ENCODE results near the gene GPC6. TPM values are rescaled to one million over a fixed set of nuclear protein-coding genes. Genes with fewer than 3 reads are reported as not detected.

GPC6 gene
- polyA plus RNA-seq, 2 donors, result 0.16 to 0.22 TPM

DNA sequence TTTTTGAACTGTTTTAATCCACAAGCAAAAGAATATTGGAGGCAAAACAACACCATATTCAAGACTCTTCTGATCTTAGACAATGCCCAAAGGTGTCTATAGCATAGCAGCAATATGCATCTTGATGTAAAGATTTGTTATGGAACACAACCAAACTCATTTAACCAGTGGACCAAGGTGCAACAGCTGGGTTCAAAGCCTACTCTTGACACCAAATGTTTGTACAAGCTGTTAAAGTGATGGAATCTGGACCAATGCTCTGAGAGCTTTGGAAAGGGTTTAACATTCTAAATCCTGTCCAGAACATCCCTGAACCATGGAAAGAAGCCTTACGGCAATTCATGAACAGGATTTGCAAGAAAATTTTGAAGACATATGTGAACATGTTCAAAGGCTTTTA is 520.0 kb downstream of the GPC6 start:
- Histone ChIP-seq H3K9me3 (ENCODE audit: control insufficient read depth in 2 of 2, insufficient read depth in 1 of 2, low read depth in 1 of 2, low read length in 1 of 2) (no peaks in the 10 kb centered on the region), H3K27ac (ENCODE audit: low read depth in 2 of 2, low read length in 1 of 2) (no peak overlapping the region), H3K4me1 (ENCODE audit: control insufficient read depth in 2 of 2, insufficient read depth in 2 of 2, low read length in 1 of 2) (no peaks in the 10 kb centered on the region), H3K36me3 (ENCODE audit: control insufficient read depth in 2 of 2, insufficient read depth in 2 of 2, low read length in 1 of 2) (no peaks in the 10 kb centered on the region), H3K27me3 (ENCODE audit: control insufficient read depth in 1 of 2, insufficient read depth in 2 of 2, low read length in 2 of 2) (no peaks in the 10 kb centered on the region), H3K4me3 (ENCODE audit: low read depth in 1 of 2, low read length in 2 of 2) (no peak overlapping the region)
- WGBS, 2 donors, result 58 to 78% methylated on average over 1 of the region's 1 CpG

DNA sequence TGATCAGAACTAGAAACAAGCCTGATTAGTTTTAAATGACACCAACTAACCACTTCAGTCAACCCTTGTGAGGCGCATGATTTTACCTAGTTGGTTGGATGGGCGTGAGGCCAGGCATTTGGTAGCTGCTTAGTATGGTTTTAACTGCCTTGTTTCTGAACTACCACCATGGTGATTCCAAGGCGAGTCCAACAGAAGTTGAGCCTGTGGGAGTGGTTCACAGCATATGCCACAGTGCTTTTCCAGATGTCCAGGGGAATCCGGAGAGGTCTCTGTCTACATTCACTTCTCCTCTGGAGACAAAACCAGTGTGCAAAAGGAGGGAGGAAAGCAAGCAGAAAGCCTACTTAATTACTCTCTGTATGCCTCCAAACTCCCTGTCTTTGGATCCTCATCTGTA is 524.1 kb downstream of the GPC6 start:
- H3K4me3 ChIP-seq (ENCODE audit: low read depth in 1 of 2, low read length in 2 of 2), result no peak overlapping the region
- H3K9me3 ChIP-seq (ENCODE audit: control insufficient read depth in 2 of 2, insufficient read depth in 1 of 2, low read depth in 1 of 2, low read length in 1 of 2), result no peaks in the 10 kb centered on the region
- no peaks in the 10 kb centered on the region for H3K4me1 ChIP-seq (ENCODE audit: control insufficient read depth in 2 of 2, insufficient read depth in 2 of 2, low read length in 1 of 2)
- H3K36me3 ChIP-seq (ENCODE audit: control insufficient read depth in 2 of 2, insufficient read depth in 2 of 2, low read length in 1 of 2), result no peaks in the 10 kb centered on the region
- H3K27ac ChIP-seq (ENCODE audit: low read depth in 2 of 2, low read length in 1 of 2), result no peak overlapping the region
- WGBS, 2 donors, result 89 to 93% methylated on average over 4 of the region's 4 CpGs
- H3K27me3 ChIP-seq (ENCODE audit: control insufficient read depth in 1 of 2, insufficient read depth in 2 of 2, low read length in 2 of 2), result no peaks in the 10 kb centered on the region

DNA sequence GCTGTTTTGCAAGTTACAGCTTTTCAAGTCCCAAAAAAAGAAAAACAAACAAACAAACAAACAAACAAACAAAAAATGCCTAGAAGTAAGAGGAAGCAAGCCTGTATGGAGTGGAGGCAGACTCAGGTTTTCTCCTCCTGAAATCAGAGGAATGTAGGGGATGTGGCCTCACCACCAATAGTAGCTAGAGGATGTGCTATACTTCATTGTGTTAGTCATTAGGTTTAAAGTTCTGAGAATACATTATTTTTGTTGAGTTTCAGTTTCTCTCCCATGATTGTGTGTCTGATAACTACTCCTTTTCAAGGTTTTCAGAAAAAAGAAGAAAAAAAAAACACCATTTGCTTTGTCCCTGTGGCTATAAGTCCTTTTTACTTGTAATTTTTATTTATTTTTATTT is 524.5 kb downstream of the GPC6 start:
- no peak overlapping the region for H3K27ac ChIP-seq (ENCODE audit: low read depth in 2 of 2, low read length in 1 of 2)
- H3K36me3 ChIP-seq (ENCODE audit: control insufficient read depth in 2 of 2, insufficient read depth in 2 of 2, low read length in 1 of 2), result no peaks in the 10 kb centered on the region
- H3K27me3 ChIP-seq (ENCODE audit: control insufficient read depth in 1 of 2, insufficient read depth in 2 of 2, low read length in 2 of 2), result no peaks in the 10 kb centered on the region
- H3K4me1 ChIP-seq (ENCODE audit: control insufficient read depth in 2 of 2, insufficient read depth in 2 of 2, low read length in 1 of 2), result no peaks in the 10 kb centered on the region
- H3K4me3 ChIP-seq (ENCODE audit: low read depth in 1 of 2, low read length in 2 of 2), result no peak overlapping the region
- H3K9me3 ChIP-seq (ENCODE audit: control insufficient read depth in 2 of 2, insufficient read depth in 1 of 2, low read depth in 1 of 2, low read length in 1 of 2), result no peaks in the 10 kb centered on the region

DNA sequence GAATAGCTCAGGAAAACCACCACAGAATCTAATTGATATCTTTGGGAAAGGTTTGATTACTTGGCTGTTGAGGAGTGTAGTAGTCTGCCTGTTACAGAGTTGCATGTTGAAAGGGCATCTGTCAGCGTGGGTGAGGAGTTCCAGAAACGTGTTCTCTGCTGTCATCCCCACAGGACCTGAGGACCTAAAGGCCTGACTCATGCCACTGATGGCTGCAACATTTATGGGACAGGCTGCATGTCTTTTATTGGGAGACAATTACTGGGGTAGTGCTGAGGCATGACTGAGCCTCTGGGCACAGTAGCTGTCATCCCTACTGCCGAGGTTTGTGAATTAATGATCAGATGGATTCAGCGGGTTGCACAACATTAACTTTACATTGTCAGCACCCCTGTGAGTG is 525.9 kb downstream of the GPC6 start:
- H3K27me3 ChIP-seq (ENCODE audit: control insufficient read depth in 1 of 2, insufficient read depth in 2 of 2, low read length in 2 of 2), result no peaks in the 10 kb centered on the region
- H3K9me3 ChIP-seq (ENCODE audit: control insufficient read depth in 2 of 2, insufficient read depth in 1 of 2, low read depth in 1 of 2, low read length in 1 of 2), result no peaks in the 10 kb centered on the region
- 51 to 63% methylated on average over 4 of the region's 4 CpGs for WGBS, 2 donors
- no peaks in the 10 kb centered on the region for H3K4me1 ChIP-seq (ENCODE audit: control insufficient read depth in 2 of 2, insufficient read depth in 2 of 2, low read length in 1 of 2)
- H3K27ac ChIP-seq (ENCODE audit: low read depth in 2 of 2, low read length in 1 of 2), result no peak overlapping the region
- no peak overlapping the region for H3K4me3 ChIP-seq (ENCODE audit: low read depth in 1 of 2, low read length in 2 of 2)
- H3K36me3 ChIP-seq (ENCODE audit: control insufficient read depth in 2 of 2, insufficient read depth in 2 of 2, low read length in 1 of 2), result no peaks in the 10 kb centered on the region

DNA sequence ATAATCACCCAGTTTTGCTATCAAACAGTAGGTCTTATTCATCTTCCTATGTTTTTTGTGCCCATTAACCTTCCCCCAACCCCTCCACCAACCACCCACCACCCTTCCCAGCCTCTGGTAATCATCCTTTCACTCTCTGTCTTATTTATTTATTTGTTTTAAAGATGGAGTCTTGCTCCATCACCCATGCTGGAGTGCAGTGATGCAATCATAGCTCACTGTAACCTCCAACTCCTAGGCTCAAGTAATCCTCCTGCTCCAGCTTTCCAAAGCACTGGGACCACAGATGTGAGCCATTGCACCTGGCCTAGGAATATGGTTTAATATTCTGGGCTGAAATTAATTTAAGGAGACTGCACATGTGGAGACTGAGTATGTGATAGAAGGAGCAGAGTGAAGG is 527.0 kb downstream of the GPC6 start:
- H3K27me3 ChIP-seq (ENCODE audit: control insufficient read depth in 1 of 2, insufficient read depth in 2 of 2, low read length in 2 of 2), result no peaks in the 10 kb centered on the region
- no peak overlapping the region for H3K27ac ChIP-seq (ENCODE audit: low read depth in 2 of 2, low read length in 1 of 2)
- no peaks in the 10 kb centered on the region for H3K9me3 ChIP-seq (ENCODE audit: control insufficient read depth in 2 of 2, insufficient read depth in 1 of 2, low read depth in 1 of 2, low read length in 1 of 2)
- H3K4me1 ChIP-seq (ENCODE audit: control insufficient read depth in 2 of 2, insufficient read depth in 2 of 2, low read length in 1 of 2), result no peaks in the 10 kb centered on the region
- no peak overlapping the region for H3K4me3 ChIP-seq (ENCODE audit: low read depth in 1 of 2, low read length in 2 of 2)
- no peaks in the 10 kb centered on the region for H3K36me3 ChIP-seq (ENCODE audit: control insufficient read depth in 2 of 2, insufficient read depth in 2 of 2, low read length in 1 of 2)

DNA sequence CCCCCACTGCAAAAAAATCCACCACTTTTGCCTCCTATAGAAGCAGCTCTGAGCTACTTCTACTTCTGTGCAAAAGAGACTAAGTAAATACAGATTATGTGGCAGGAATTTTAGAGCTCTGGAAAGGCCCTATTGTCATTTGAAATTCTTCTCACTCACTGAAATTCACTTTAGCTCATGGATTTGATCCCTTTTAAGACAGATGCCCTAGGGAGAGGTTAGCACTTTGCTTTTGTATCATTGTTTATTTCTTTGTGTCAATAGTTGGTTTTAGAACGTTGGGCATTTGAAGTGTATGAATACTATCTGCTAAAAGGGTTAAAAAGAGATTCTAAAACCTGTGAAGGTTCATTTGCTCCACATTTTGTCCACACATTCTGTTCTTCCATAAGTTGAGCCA is 528.7 kb downstream of the GPC6 start:
- Histone ChIP-seq H3K4me3 (ENCODE audit: low read depth in 1 of 2, low read length in 2 of 2) (no peak overlapping the region), H3K9me3 (ENCODE audit: control insufficient read depth in 2 of 2, insufficient read depth in 1 of 2, low read depth in 1 of 2, low read length in 1 of 2) (no peaks in the 10 kb centered on the region), H3K4me1 (ENCODE audit: control insufficient read depth in 2 of 2, insufficient read depth in 2 of 2, low read length in 1 of 2) (no peaks in the 10 kb centered on the region), H3K36me3 (ENCODE audit: control insufficient read depth in 2 of 2, insufficient read depth in 2 of 2, low read length in 1 of 2) (no peaks in the 10 kb centered on the region), H3K27ac (ENCODE audit: low read depth in 2 of 2, low read length in 1 of 2) (no peak overlapping the region), H3K27me3 (ENCODE audit: control insufficient read depth in 1 of 2, insufficient read depth in 2 of 2, low read length in 2 of 2) (no peaks in the 10 kb centered on the region)
- 31 to 32% methylated on average over 1 of the region's 1 CpG for WGBS, 2 donors

DNA sequence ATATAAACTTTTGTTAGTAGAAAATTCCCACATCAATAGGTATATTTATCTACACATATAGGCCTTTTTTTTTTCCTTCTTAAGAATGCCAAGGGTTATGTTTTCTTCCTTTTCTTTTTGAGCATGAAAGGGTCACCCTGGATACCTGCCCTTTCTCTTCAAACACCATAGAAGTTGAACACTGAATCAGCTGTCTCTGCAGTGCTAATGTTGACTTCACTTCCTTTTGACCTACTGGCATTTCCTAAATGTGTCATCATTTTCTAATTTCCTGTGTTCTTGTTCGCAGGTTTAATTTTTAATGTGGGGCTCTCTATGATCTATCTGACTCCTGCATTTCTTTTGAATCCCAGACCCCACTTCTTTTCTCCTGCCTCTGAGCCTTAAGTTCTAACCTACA is 532.0 kb downstream of the GPC6 start:
- Histone ChIP-seq H3K27me3 (ENCODE audit: control insufficient read depth in 1 of 2, insufficient read depth in 2 of 2, low read length in 2 of 2) (no peaks in the 10 kb centered on the region), H3K27ac (ENCODE audit: low read depth in 2 of 2, low read length in 1 of 2) (no peak overlapping the region), H3K9me3 (ENCODE audit: control insufficient read depth in 2 of 2, insufficient read depth in 1 of 2, low read depth in 1 of 2, low read length in 1 of 2) (no peaks in the 10 kb centered on the region), H3K36me3 (ENCODE audit: control insufficient read depth in 2 of 2, insufficient read depth in 2 of 2, low read length in 1 of 2) (no peaks in the 10 kb centered on the region), H3K4me1 (ENCODE audit: control insufficient read depth in 2 of 2, insufficient read depth in 2 of 2, low read length in 1 of 2) (no peaks in the 10 kb centered on the region), H3K4me3 (ENCODE audit: low read depth in 1 of 2, low read length in 2 of 2) (no peak overlapping the region)
- WGBS, 2 donors, result 74 to 76% methylated on average over 1 of the region's 1 CpG

DNA sequence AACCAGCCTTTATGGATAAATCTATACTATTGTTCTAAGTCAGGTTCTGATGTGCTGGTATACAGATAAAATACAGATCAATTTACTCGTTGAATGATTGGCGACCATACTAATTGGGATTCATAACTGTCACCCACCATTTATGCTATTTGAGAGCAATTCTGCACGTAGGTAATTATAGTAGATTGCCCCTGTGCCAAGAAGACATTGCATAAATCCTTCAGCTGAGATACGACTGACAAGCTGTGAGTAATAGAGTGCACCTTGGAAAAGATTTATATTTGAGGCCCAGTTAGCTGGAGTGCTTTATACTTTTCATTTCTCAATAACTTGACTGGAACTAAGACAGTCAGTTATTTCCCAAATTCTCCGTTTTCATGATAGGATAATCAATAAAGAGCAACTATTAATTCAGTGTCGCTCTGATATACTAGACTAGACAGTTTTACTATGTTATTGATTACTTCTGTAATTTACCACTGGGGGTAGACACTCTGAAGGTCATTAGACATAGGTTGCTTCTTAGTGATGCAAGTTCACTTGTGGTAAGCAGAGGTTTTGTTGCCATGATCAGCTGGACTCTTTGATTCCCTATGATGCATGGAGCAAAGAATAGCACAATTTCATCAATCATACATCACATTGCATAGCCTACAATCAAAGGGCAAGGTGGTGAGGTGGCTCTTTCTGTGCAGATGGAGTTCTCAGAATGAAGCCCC is 536.3 kb downstream of the GPC6 start:
- 76 to 80% methylated on average over 6 of the region's 6 CpGs for WGBS, 2 donors
- Histone ChIP-seq H3K27ac (ENCODE audit: low read depth in 2 of 2, low read length in 1 of 2) (no peak overlapping the region), H3K36me3 (ENCODE audit: control insufficient read depth in 2 of 2, insufficient read depth in 2 of 2, low read length in 1 of 2) (no peaks in the 10 kb centered on the region), H3K4me3 (ENCODE audit: low read depth in 1 of 2, low read length in 2 of 2) (no peak overlapping the region), H3K27me3 (ENCODE audit: control insufficient read depth in 1 of 2, insufficient read depth in 2 of 2, low read length in 2 of 2) (no peaks in the 10 kb centered on the region), H3K9me3 (ENCODE audit: control insufficient read depth in 2 of 2, insufficient read depth in 1 of 2, low read depth in 1 of 2, low read length in 1 of 2) (no peaks in the 10 kb centered on the region), H3K4me1 (ENCODE audit: control insufficient read depth in 2 of 2, insufficient read depth in 2 of 2, low read length in 1 of 2) (no peaks in the 10 kb centered on the region)

DNA sequence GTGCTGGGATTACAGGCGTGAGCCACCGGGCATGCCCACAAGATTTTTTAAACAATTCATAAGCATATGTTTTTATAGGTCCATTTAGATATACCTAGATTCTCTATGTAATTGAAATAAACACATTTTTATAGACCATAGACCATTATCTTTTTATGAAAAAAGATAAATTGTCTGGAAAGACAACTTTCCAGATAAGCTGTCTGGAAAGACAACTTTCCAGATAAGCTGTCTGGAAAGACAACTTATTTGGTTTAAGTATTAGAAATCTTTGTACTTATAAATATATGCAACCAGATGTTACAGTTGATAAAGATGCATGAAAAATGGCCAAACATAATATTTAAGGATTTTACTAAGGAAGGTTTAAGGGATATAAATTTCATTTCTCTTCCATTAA is 538.5 kb downstream of the GPC6 start:
- no peaks in the 10 kb centered on the region for H3K4me1 ChIP-seq (ENCODE audit: control insufficient read depth in 2 of 2, insufficient read depth in 2 of 2, low read length in 1 of 2)
- no peak overlapping the region for H3K27ac ChIP-seq (ENCODE audit: low read depth in 2 of 2, low read length in 1 of 2)
- no peaks in the 10 kb centered on the region for H3K36me3 ChIP-seq (ENCODE audit: control insufficient read depth in 2 of 2, insufficient read depth in 2 of 2, low read length in 1 of 2)
- WGBS, 2 donors, result 97 to 98% methylated on average over 2 of the region's 2 CpGs
- no peaks in the 10 kb centered on the region for H3K27me3 ChIP-seq (ENCODE audit: control insufficient read depth in 1 of 2, insufficient read depth in 2 of 2, low read length in 2 of 2)
- no peak overlapping the region for H3K4me3 ChIP-seq (ENCODE audit: low read depth in 1 of 2, low read length in 2 of 2)
- H3K9me3 ChIP-seq (ENCODE audit: control insufficient read depth in 2 of 2, insufficient read depth in 1 of 2, low read depth in 1 of 2, low read length in 1 of 2), result no peaks in the 10 kb centered on the region

DNA sequence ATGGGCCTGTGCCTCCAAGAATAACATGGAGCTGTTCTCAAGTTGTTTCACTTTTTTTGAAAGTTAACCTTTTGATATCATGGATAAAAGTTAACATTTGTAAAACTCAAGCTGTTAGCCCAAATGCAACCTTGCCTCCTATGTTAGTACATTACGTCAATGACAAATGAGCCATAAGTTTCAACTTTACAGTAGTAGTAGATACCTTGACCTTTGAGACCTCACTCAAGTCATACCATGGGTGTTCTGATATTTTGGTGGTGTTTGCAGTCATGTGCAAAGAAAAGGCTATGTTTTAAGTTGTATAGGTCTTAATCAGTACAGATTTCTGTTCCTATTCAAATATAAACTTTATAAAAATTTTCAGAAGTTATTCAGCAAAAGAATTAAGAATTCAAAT is 539.2 kb downstream of the GPC6 start:
- no peak overlapping the region for H3K4me3 ChIP-seq (ENCODE audit: low read depth in 1 of 2, low read length in 2 of 2)
- H3K27ac ChIP-seq (ENCODE audit: low read depth in 2 of 2, low read length in 1 of 2), result no peak overlapping the region
- no peaks in the 10 kb centered on the region for H3K4me1 ChIP-seq (ENCODE audit: control insufficient read depth in 2 of 2, insufficient read depth in 2 of 2, low read length in 1 of 2)
- 92 to 98% methylated on average over 1 of the region's 1 CpG for WGBS, 2 donors
- H3K36me3 ChIP-seq (ENCODE audit: control insufficient read depth in 2 of 2, insufficient read depth in 2 of 2, low read length in 1 of 2), result no peaks in the 10 kb centered on the region
- H3K9me3 ChIP-seq (ENCODE audit: control insufficient read depth in 2 of 2, insufficient read depth in 1 of 2, low read depth in 1 of 2, low read length in 1 of 2), result no peaks in the 10 kb centered on the region
- H3K27me3 ChIP-seq (ENCODE audit: control insufficient read depth in 1 of 2, insufficient read depth in 2 of 2, low read length in 2 of 2), result no peaks in the 10 kb centered on the region
